ENCODE data around the gene VIPR2. TPM values are rescaled to one million over a fixed set of nuclear protein-coding genes. Genes with fewer than 3 reads are reported as not detected.

Gene VIPR2
- total and polyA plus RNA-seq, 2 experiments from 2014 or later: 1.3 to 2.7 TPM

DNA sequence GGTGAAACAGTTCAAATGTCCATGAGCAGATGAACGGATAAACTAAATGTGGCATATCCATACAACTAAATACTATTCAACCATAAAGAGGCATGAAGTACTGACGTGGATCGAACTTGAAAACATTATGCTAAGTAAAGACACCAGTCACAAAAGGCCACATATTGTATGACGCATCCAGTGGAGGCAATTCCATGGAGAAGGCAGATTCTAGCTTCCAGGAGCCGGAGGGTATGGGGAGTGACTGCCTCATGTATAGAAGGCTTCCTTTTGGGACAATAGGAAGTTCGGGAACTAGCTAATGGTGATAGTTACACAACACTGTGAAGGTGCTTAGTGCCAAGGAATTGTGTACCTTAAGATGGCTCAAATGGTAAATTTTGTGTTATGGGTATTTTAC, 98.4 kb downstream of the VIPR2 start (continued):
- TF ChIP-seq, protein P1, sequence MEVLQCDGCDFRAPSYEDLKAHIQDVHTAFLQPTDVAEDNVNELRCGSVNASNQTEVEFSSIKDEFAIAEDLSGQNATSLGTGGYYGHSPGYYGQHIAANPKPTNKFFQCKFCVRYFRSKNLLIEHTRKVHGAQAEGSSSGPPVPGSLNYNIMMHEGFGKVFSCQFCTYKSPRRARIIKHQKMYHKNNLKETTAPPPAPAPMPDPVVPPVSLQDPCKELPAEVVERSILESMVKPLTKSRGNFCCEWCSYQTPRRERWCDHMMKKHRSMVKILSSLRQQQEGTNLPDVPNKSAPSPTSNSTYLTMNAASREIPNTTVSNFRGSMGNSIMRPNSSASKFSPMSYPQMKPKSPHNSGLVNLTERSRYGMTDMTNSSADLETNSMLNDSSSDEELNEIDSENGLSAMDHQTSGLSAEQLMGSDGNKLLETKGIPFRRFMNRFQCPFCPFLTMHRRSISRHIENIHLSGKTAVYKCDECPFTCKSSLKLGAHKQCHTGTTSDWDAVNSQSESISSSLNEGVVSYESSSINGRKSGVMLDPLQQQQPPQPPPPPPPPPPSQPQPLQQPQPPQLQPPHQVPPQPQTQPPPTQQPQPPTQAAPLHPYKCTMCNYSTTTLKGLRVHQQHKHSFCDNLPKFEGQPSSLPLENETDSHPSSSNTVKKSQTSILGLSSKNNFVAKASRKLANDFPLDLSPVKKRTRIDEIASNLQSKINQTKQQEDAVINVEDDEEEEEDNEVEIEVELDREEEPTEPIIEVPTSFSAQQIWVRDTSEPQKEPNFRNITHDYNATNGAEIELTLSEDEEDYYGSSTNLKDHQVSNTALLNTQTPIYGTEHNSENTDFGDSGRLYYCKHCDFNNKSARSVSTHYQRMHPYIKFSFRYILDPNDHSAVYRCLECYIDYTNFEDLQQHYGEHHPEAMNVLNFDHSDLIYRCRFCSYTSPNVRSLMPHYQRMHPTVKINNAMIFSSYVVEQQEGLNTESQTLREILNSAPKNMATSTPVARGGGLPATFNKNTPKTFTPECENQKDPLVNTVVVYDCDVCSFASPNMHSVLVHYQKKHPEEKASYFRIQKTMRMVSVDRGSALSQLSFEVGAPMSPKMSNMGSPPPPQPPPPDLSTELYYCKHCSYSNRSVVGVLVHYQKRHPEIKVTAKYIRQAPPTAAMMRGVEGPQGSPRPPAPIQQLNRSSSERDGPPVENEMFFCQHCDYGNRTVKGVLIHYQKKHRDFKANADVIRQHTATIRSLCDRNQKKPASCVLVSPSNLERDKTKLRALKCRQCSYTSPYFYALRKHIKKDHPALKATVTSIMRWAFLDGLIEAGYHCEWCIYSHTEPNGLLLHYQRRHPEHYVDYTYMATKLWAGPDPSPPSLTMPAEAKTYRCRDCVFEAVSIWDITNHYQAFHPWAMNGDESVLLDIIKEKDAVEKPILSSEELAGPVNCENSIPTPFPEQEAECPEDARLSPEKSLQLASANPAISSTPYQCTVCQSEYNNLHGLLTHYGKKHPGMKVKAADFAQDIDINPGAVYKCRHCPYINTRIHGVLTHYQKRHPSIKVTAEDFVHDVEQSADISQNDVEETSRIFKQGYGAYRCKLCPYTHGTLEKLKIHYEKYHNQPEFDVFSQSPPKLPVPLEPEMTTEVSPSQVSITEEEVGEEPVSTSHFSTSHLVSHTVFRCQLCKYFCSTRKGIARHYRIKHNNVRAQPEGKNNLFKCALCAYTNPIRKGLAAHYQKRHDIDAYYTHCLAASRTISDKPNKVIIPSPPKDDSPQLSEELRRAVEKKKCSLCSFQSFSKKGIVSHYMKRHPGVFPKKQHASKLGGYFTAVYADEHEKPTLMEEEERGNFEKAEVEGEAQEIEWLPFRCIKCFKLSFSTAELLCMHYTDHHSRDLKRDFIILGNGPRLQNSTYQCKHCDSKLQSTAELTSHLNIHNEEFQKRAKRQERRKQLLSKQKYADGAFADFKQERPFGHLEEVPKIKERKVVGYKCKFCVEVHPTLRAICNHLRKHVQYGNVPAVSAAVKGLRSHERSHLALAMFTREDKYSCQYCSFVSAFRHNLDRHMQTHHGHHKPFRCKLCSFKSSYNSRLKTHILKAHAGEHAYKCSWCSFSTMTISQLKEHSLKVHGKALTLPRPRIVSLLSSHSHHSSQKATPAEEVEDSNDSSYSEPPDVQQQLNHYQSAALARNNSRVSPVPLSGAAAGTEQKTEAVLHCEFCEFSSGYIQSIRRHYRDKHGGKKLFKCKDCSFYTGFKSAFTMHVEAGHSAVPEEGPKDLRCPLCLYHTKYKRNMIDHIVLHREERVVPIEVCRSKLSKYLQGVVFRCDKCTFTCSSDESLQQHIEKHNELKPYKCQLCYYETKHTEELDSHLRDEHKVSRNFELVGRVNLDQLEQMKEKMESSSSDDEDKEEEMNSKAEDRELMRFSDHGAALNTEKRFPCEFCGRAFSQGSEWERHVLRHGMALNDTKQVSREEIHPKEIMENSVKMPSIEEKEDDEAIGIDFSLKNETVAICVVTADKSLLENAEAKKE (CRISPR knock-in tag; IDR thresholded peaks at IDR 0.05): no peak

DNA sequence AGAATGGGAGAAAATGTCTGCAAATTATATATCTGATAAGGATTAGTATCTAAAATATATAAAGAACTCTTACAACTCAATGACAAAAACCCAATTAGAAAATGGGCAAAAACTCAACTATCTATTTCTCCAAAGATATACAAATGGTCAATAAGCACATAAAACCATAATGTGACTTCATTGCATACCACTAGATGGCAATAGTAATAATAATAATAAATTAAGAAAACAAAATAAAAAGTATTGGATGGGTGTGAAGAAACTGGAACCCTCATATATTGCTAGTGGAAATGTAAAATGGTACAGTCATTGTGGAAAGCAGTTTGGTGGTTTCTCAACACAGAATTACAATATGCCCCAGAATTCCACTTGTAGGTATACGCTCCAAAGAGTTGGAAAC, 98.8 kb downstream of the VIPR2 start:
- DNase-seq (ENCODE audit: low spot score): no peak
- peaks cover 6% of the 10 kb centered on the region; the same call in 1 of the 3 replicates for H3K4me1 Mint-ChIP-seq
- Histone ChIP-seq H3K79me2 (replicated peaks; ENCODE audit: insufficient read depth) (no peaks in the 10 kb centered on the region), H3K9me2 (ENCODE audit: insufficient read depth) (0 out of 2 replicates have a peak, but pooled peaks cover 4% of the 10 kb centered on the region), H4K20me1 (replicated peaks; ENCODE audit: insufficient read depth) (no peaks in the 10 kb centered on the region), H3K36me3 (ENCODE audit: insufficient read depth) (no peaks in the 10 kb centered on the region), H3K4me1 (ENCODE audit: insufficient read depth) (peaks cover 5% of the 10 kb centered on the region; the same call in 1 of the 2 replicates), H3K4me3 (no peak overlapping the region), H2AFZ (no peak overlapping the region), H3K27ac (ENCODE audit: low read depth) (no peak overlapping the region), H3K4me2 (no peak overlapping the region), H3F3A (replicated peaks; ENCODE audit: low read depth) (no peaks in the 10 kb centered on the region), H3K27me3 (ENCODE audit: insufficient read depth) (no peaks in the 10 kb centered on the region)
- H3K9me3 Mint-ChIP-seq: peaks cover 71% of the 10 kb centered on the region
- ATAC-seq: no peak
- H3K36me3 Mint-ChIP-seq (ENCODE audit: low read depth): peaks cover 8% of the 10 kb centered on the region; the same call in 2 of the 3 replicates
- peaks cover 7% of the 10 kb centered on the region for H3K27me3 Mint-ChIP-seq (ENCODE audit: insufficient read depth, low read depth, poor library complexity)
- no peak overlapping the region for H3K27ac Mint-ChIP-seq
- no peak overlapping the region for H3K4me3 Mint-ChIP-seq
- no peak for TF ChIP-seq ZNF331 (CRISPR knock-in tag; IDR thresholded peaks at IDR 0.05; ENCODE audit: low read depth)
- TF ChIP-seq NANOG (IDR thresholded peaks at IDR 0.05; ENCODE audit: borderline replicate concordance): no peak
- TF ChIP-seq EZH2 (IDR thresholded peaks at IDR 0.05; ENCODE audit: low read depth, unreplicated experiment): no peak
- TF ChIP-seq, protein P1 (CRISPR knock-in tag; IDR thresholded peaks at IDR 0.05): no peak
- TF ChIP-seq, protein P2, sequence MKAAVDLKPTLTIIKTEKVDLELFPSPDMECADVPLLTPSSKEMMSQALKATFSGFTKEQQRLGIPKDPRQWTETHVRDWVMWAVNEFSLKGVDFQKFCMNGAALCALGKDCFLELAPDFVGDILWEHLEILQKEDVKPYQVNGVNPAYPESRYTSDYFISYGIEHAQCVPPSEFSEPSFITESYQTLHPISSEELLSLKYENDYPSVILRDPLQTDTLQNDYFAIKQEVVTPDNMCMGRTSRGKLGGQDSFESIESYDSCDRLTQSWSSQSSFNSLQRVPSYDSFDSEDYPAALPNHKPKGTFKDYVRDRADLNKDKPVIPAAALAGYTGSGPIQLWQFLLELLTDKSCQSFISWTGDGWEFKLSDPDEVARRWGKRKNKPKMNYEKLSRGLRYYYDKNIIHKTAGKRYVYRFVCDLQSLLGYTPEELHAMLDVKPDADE (IDR thresholded peaks at IDR 0.05): no peak
- TF ChIP-seq STAT1 (IDR thresholded peaks at IDR 0.05; ENCODE audit: unreplicated experiment): no peak
- TF ChIP-seq POLR2AphosphoS5 (IDR thresholded peaks at IDR 0.05; ENCODE audit: low read depth): no peak
- no peak for TF ChIP-seq EZH2phosphoT487 (IDR thresholded peaks at IDR 0.05; ENCODE audit: unreplicated experiment)
- no peak for TF ChIP-seq ZNF114 (CRISPR knock-in tag; IDR thresholded peaks at IDR 0.05)
- no peak for TF ChIP-seq CREB1 (CRISPR knock-in tag; IDR thresholded peaks at IDR 0.05; ENCODE audit: low read depth)

All from GM23338 (cell line).